Osteoblast (primary cell): Measurements from ENCODE around the gene AMPD3. TPM values are rescaled to one million over a fixed set of nuclear protein-coding genes. Genes with fewer than 3 reads are reported as not detected.
"Not testable (repeated sequence)": the region's sequence is repeated elsewhere in the genome, so short reads cannot be mapped to it uniquely, and the experiment has no call there.

Source experiments
- DNase-seq: peaks from one replicate; pipeline ENCODE4 v3.0.0; 2011; ENCODE audit warnings: low spot score, mixed read lengths; ENCODE audit not compliant: insufficient read length; ENCODE audit errors: missing footprints
- H2AFZ ChIP-seq: 2 replicates; pipeline ENCODE4 v1.6.0; 2011; ENCODE audit warnings: mild to moderate bottlenecking, low read length
- H3K27ac ChIP-seq: 2 replicates; pipeline ENCODE4 v1.5.1; 2011; ENCODE audit warnings: mild to moderate bottlenecking, low read depth, low read length, moderate library complexity
- H3K27me3 ChIP-seq: 2 replicates; pipeline ENCODE4 v1.6.0; 2012; ENCODE audit warnings: mild to moderate bottlenecking, control low read depth, inconsistent platforms, low read length, moderate library complexity; ENCODE audit not compliant: insufficient read depth
- H3K36me3 ChIP-seq: 2 replicates; pipeline ENCODE4 v1.5.1; 2011; ENCODE audit warnings: mild to moderate bottlenecking, low read length, control low read depth, moderate library complexity; ENCODE audit not compliant: insufficient read depth
- H3K4me1 ChIP-seq: 2 replicates; pipeline ENCODE4 v1.5.1; 2011; ENCODE audit warnings: mild to moderate bottlenecking, low read length, control low read depth, moderate library complexity; ENCODE audit not compliant: insufficient read depth
- H3K4me2 ChIP-seq: 2 replicates; pipeline ENCODE4 v1.6.0; 2011; ENCODE audit warnings: mild to moderate bottlenecking, low read length; ENCODE audit not compliant: insufficient read depth
- H3K4me3 ChIP-seq: fragments of 200-600 bp; sonication (generic); 3 replicates; pipeline ENCODE4 v1.5.1; 2012; ENCODE audit warnings: mild to moderate bottlenecking, low read length, inconsistent platforms; ENCODE audit not compliant: insufficient read depth
- H3K79me2 ChIP-seq: 2 replicates; pipeline ENCODE4 v1.6.0; 2012; ENCODE audit warnings: mild to moderate bottlenecking, low read length, control low read depth, inconsistent platforms; ENCODE audit not compliant: insufficient read depth
- H3K9me3 ChIP-seq: 2 replicates; pipeline ENCODE4 v1.5.1; 2011; ENCODE audit warnings: low read depth, low read length, control low read depth
- H4K20me1 ChIP-seq: 2 replicates; pipeline ENCODE4 v1.6.0; 2012; ENCODE audit warnings: mild to moderate bottlenecking, low read length, control low read depth; ENCODE audit not compliant: insufficient read depth
- total RNA-seq: library from RNA; depleted of rRNA; stranded (reverse); fragments of >200 nt; gene quantifications from 2 replicates; pipeline ENCODE4 v1.2.3, GENCODE V29; 2012
- TF ChIP-seq, protein P1 (sequence below): IDR thresholded peaks from 2 replicates; pipeline ENCODE4 v1.5.1; 2011; ENCODE audit warnings: mild to moderate bottlenecking, low read depth, low read length, moderate library complexity; ENCODE audit errors: extremely low read depth

Gene AMPD3
- total RNA-seq, 1 donor: 3.6 TPM

DNA sequence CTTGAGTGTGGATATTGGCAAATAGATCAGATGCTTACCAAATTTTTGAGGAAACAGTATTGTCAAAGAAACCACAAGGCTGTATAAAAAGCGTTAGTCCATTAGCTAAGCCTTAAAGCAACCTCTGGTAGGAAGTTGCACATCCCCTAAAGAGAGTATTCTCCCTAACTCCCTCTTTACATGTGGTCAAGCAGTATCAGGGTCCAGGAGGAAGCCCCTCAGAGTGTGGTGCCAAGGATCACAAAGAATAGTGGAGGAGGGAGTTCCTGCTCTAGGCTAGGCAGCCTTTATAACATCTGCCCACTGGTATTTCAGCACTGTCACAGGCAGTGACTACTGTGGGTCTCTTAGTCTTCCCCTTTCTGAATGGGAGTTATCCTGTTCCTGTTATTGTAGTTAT, 18.8 kb upstream of the AMPD3 start:
- no peaks in the 10 kb centered on the region for H3K4me1 ChIP-seq

GRCh38 chr11:10436683-10437082, 18.4 kb upstream of the AMPD3 start:
- not testable (repeated sequence) for H3K9me3 ChIP-seq, H3K79me2 ChIP-seq, H3K27me3 ChIP-seq, H3K27ac ChIP-seq, H3K36me3 ChIP-seq, H3K4me3 ChIP-seq, H3K4me2 ChIP-seq, DNase-seq, H2AFZ ChIP-seq, H3K4me1 ChIP-seq, H4K20me1 ChIP-seq

More for the DNA sequence above, 18.8 kb upstream of the AMPD3 start:
- Histone ChIP-seq H3K36me3 (no peaks in the 10 kb centered on the region), H3K27ac (no peak overlapping the region), H3K9me3 (no peaks in the 10 kb centered on the region), H2AFZ (no peak overlapping the region), H3K27me3 (no peaks in the 10 kb centered on the region), H4K20me1 (no peaks in the 10 kb centered on the region), H3K79me2 (no peaks in the 10 kb centered on the region), H3K4me2 (no peak overlapping the region), H3K4me3 (no peak overlapping the region)
- TF ChIP-seq, protein P1, sequence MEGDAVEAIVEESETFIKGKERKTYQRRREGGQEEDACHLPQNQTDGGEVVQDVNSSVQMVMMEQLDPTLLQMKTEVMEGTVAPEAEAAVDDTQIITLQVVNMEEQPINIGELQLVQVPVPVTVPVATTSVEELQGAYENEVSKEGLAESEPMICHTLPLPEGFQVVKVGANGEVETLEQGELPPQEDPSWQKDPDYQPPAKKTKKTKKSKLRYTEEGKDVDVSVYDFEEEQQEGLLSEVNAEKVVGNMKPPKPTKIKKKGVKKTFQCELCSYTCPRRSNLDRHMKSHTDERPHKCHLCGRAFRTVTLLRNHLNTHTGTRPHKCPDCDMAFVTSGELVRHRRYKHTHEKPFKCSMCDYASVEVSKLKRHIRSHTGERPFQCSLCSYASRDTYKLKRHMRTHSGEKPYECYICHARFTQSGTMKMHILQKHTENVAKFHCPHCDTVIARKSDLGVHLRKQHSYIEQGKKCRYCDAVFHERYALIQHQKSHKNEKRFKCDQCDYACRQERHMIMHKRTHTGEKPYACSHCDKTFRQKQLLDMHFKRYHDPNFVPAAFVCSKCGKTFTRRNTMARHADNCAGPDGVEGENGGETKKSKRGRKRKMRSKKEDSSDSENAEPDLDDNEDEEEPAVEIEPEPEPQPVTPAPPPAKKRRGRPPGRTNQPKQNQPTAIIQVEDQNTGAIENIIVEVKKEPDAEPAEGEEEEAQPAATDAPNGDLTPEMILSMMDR: no peak
- no peak for DNase-seq

GRCh38 chr11:10438458-10438857, 16.6 kb upstream of the AMPD3 start:
- Histone ChIP-seq H4K20me1 (no peaks in the 10 kb centered on the region), H2AFZ (no peak overlapping the region), H3K27ac (no peak overlapping the region), H3K27me3 (no peaks in the 10 kb centered on the region), H3K4me2 (no peak overlapping the region), H3K4me1 (no peaks in the 10 kb centered on the region), H3K79me2 (no peaks in the 10 kb centered on the region), H3K4me3 (no peak overlapping the region), H3K9me3 (no peaks in the 10 kb centered on the region), H3K36me3 (no peaks in the 10 kb centered on the region)
- TF ChIP-seq, protein P1: no peak
- no peak for DNase-seq

DNA sequence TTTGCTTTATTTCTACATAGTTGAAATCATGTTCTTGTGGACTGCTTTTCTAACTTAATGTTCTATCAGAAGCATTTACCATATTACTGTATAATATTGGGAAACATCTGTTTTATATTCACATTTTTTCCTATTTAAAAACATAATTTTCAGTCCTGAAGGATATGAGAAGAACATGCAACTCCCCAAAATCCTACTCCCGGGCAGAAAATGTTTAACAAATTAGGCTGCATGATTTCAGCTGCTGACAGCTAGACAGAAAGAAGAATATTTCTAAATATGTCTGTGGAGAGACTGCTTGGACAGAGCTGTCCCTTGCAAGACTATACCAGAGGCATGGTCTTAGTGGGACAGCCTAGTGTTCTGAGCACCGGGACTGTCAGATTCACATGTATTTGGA, 15.7 kb upstream of the AMPD3 start:
- Histone ChIP-seq H4K20me1 (no peaks in the 10 kb centered on the region), H3K36me3 (no peaks in the 10 kb centered on the region), H3K27me3 (no peaks in the 10 kb centered on the region), H3K4me3 (no peak overlapping the region), H3K4me1 (no peaks in the 10 kb centered on the region), H3K9me3 (no peaks in the 10 kb centered on the region), H2AFZ (no peak overlapping the region), H3K79me2 (no peaks in the 10 kb centered on the region), H3K4me2 (no peak overlapping the region), H3K27ac (no peak overlapping the region)
- no peak for DNase-seq
- TF ChIP-seq, protein P1: no peak
